Endothelial cell of umbilical vein (primary cell): ENCODE results near the gene DYNC2H1. TPM values are rescaled to one million over a fixed set of nuclear protein-coding genes. Genes with fewer than 3 reads are reported as not detected.

Experiments used
- BruUV-seq: library from RNA; stranded (reverse); fragments of 400-500 nt; replicated peaks from 2 replicates; lab custom pipeline; 2021; lab: Mats Ljungman, UMichigan
- CTCF ChIA-PET: fragments of 300-600, 350-600 bp; sonication (Branson Sonifier 250); formaldehyde crosslinking; loops from one replicate; lab custom pipeline; 2021; ENCODE audit warnings: antibody characterized with exemption, inconsistent platforms; lab: Charles Lee
- POLR2A ChIA-PET: fragments of 300-600, 350-600 bp; sonication (Branson Sonifier 250); formaldehyde crosslinking; loops from one replicate; lab custom pipeline; 2021; ENCODE audit warnings: antibody characterized with exemption, inconsistent platforms; lab: Charles Lee
- DNase-seq: peaks from one replicate; pipeline ENCODE4 v3.0.0-alpha.2; 2011; ENCODE audit warnings: low read depth, low spot score
- FAIRE-seq: peaks from 2 replicates; lab custom pipeline; 2011; peaks lifted over from hg19 to GRCh38; lab: Jason Lieb, UNC
- H2AFZ ChIP-seq: 2 replicates; pipeline ENCODE4 v1.6.0; 2012; ENCODE audit warnings: low read depth, low read length, control low read depth, inconsistent platforms
- H3K27ac ChIP-seq: 2 replicates; pipeline ENCODE4 v1.5.1; 2011; ENCODE audit warnings: low read depth, mild to moderate bottlenecking, control low read depth, low read length, moderate library complexity; ENCODE audit not compliant: insufficient read depth
- H3K27me3 ChIP-seq, 2 experiments: 2 replicates each; pipeline versions ENCODE4 v1.6.0 to v1.6.1; 2011; ENCODE audit warnings: low read length in 2 of 2, mixed read lengths in 1 of 2; ENCODE audit not compliant: control insufficient read depth in 2 of 2, insufficient read depth in 2 of 2
- H3K36me3 ChIP-seq, 2 experiments: 2 replicates in 1 of 2; 3 replicates in 1 of 2; pipeline ENCODE4 v1.5.1; 2011; ENCODE audit warnings: low read length in 2 of 2, mild to moderate bottlenecking in 1 of 2, moderate library complexity in 1 of 2; ENCODE audit not compliant: control insufficient read depth in 2 of 2, insufficient read depth in 2 of 2; ENCODE audit errors: extremely low read depth in 1 of 2
- H3K4me1 ChIP-seq: 3 replicates; pipeline ENCODE4 v1.5.1; 2011; ENCODE audit warnings: mild to moderate bottlenecking, low read length; ENCODE audit not compliant: control insufficient read depth, insufficient read depth; ENCODE audit errors: extremely low read depth
- H3K4me2 ChIP-seq: 2 replicates; pipeline ENCODE4 v1.6.1; 2011; ENCODE audit warnings: low read length, control low read depth, mixed read lengths; ENCODE audit not compliant: insufficient read depth
- H3K4me3 ChIP-seq, 3 experiments: fragments of 200-600 bp in 1 of 3; sonication (generic), shearing (Covaris generic) in 1 of 3; replicated peaks in 1 of 3; 2 replicates each; pipeline ENCODE4 v1.5.1; 2011 to 2016; ENCODE audit warnings: control low read depth in 3 of 3, low read length in 3 of 3, mild to moderate bottlenecking in 2 of 3, inconsistent platforms in 1 of 3, low read depth in 1 of 3, moderate library complexity in 1 of 3; ENCODE audit not compliant: insufficient read depth in 1 of 3
- H3K79me2 ChIP-seq: 2 replicates; pipeline ENCODE4 v1.6.0; 2012; ENCODE audit warnings: low read length, inconsistent platforms; ENCODE audit not compliant: control insufficient read depth, insufficient read depth
- H3K9ac ChIP-seq: replicated peaks from 2 replicates; pipeline ENCODE3; 2011; ENCODE audit warnings: low read length, control low read depth; ENCODE audit not compliant: insufficient read depth; ENCODE audit errors: extremely low read depth
- H3K9me1 ChIP-seq: replicated peaks from 3 replicates; pipeline ENCODE4 v1.6.0; 2011; ENCODE audit warnings: mild to moderate bottlenecking, low read length; ENCODE audit not compliant: control insufficient read depth, insufficient read depth; ENCODE audit errors: extremely low read depth
- H3K9me3 ChIP-seq: replicated peaks from 2 replicates; pipeline ENCODE4 v1.5.1; 2012; ENCODE audit warnings: low read length, inconsistent platforms; ENCODE audit not compliant: control insufficient read depth, insufficient read depth
- H4K20me1 ChIP-seq: replicated peaks from 2 replicates; pipeline ENCODE3; 2011; ENCODE audit warnings: mild to moderate bottlenecking, low read length; ENCODE audit not compliant: control insufficient read depth, insufficient read depth; ENCODE audit errors: extremely low read depth
- EZH2 ChIP-seq: IDR thresholded peaks from 2 replicates; pipeline ENCODE4 v1.6.1; 2012; ENCODE audit warnings: borderline replicate concordance, low read depth, mild to moderate bottlenecking, moderate library complexity, low read length, inconsistent platforms; ENCODE audit not compliant: severe bottlenecking
- FOS ChIP-seq: IDR thresholded peaks from 2 replicates; pipeline ENCODE4 v1.6.1; 2011; ENCODE audit warnings: mild to moderate bottlenecking, low read length, moderate library complexity, borderline replicate concordance; ENCODE audit not compliant: insufficient read depth
- GATA2 ChIP-seq: IDR thresholded peaks from 2 replicates; pipeline ENCODE4 v1.7.0; 2011; ENCODE audit warnings: low read depth, mild to moderate bottlenecking, moderate library complexity, mixed read lengths, low read length; ENCODE audit not compliant: insufficient read length, insufficient read depth
- JUN ChIP-seq: IDR thresholded peaks from 2 replicates; pipeline ENCODE4 v1.6.1; 2011; ENCODE audit warnings: borderline replicate concordance, low read depth; ENCODE audit not compliant: insufficient read length, insufficient read depth
- MYC ChIP-seq: IDR thresholded peaks from one replicate; pipeline ENCODE4 v1.6.1; 2011; ENCODE audit warnings: mild to moderate bottlenecking, low read depth, low read length
- POLR2A ChIP-seq: IDR thresholded peaks from 2 replicates; pipeline ENCODE4 v1.6.1; 2012; ENCODE audit warnings: low read depth, mild to moderate bottlenecking, control low read depth, low read length
- POLR2AphosphoS5 ChIP-seq: IDR thresholded peaks from 2 replicates; pipeline ENCODE4 v1.6.1; 2012; ENCODE audit warnings: low read depth, mild to moderate bottlenecking, control low read depth, low read length, moderate library complexity; ENCODE audit not compliant: insufficient read depth
- dilution Hi-C: fragments of 300-500 bp; cut with MboI; formaldehyde crosslinking; loops from one replicate; pipeline ENCODE4 v1.15.0; 2019; ENCODE audit warnings: low sequenced_read_pairs; ENCODE audit not compliant: extremely low pct_ligation_motif_present
- intact Hi-C: fragments of 100-400 bp; cut with micrococcal nuclease; formaldehyde crosslinking; loops from one replicate; pipeline ENCODE4 v1.10.0; 2022
- polyA plus RNA-seq, 4 experiments: library from polyadenylated mRNA; depleted of rRNA in 3 of 4; stranded (reverse) in 3 of 4; unstranded in 1 of 4; fragments of >200 nt; gene quantifications; 2 replicates each; pipeline versions ENCODE4 v1.2.1 to v1.2.3, GENCODE V29; 2011 to 2012; ENCODE audit warnings: missing spikeins in 1 of 4
- total RNA-seq: library from RNA; stranded (reverse); gene quantifications from 2 replicates; pipeline ENCODE4 v1.2.3, GENCODE V29; 2021
- TF ChIP-seq, protein P1 (sequence below), 2 donors: IDR thresholded peaks; 1 replicate in 1 of 2; 2 replicates in 1 of 2; pipeline ENCODE4 v1.5.1; 2011; ENCODE audit warnings: low read length in 2 of 2, mild to moderate bottlenecking in 2 of 2, moderate library complexity in 2 of 2, control low read depth in 1 of 2, inconsistent platforms in 1 of 2, low read depth in 1 of 2; ENCODE audit not compliant: insufficient read depth in 1 of 2; ENCODE audit errors: extremely low read depth in 1 of 2
- TF ChIP-seq, protein P2 (sequence below): IDR thresholded peaks from 2 replicates; pipeline ENCODE4 v1.6.1; 2011; ENCODE audit not compliant: insufficient read depth, insufficient read length

DYNC2H1 gene
- total and polyA plus RNA-seq, 2 donors (not counting 3 experiments of a cell fraction or from before 2014, with no cell fraction given): 1.9 to 4.2 TPM

DNA sequence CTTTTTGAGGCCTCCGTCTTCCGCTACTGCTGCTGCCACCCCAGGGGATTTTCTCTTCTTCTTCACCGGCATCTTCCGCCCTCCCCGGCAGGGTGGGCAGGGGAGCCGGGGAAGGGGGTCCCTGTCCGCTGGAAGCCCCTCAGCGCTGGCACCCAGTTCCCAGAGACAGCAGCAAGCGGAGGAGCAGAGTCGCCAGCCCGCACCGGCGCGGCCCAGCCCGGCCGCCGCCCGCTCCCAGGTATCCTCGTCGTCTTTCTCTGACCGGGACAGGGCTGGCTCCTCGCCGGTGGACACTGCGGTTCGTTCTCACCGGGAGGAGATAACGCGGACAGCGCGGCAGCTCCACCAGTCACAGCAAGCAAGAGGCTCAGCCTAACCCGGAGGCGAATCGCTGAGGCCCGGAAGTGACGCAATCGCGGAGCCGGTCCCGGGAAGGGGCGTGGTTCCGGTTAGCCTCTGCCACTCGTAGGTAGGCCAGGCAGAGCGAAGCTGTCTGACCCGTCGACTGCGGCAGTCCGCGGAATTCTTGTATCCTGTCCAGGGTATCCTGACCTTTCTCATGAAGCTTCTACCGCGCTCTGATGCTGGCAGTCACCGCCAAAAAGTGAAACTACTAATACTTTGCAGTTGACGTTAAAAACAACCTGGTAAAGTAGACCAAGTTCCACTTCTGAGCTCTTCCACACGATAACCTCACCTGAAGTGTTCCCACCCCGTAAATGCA, 17.3 kb upstream of the DYNC2H1 start, which contains the start of gene DCUN1D5:
Gene DCUN1D5 (minus strand): TSS at position 360 of the 724 bp plus-strand sequence. CDS start 288 bp downstream, at position 72.
- BruUV-seq: TSS peak; percentile 88
- H3K36me3 ChIP-seq: no peaks in the 10 kb centered on the region
- DNase-seq: peak; percentile 96
- H3K9ac ChIP-seq: peak within 1 kb of the TSS; percentile 82
- FAIRE-seq: peak; percentile 83
- dilution Hi-C loops: no loop called here
- peaks cover 0 to 4% of the 10 kb centered on the region in 2 experiments for H3K27me3 ChIP-seq
- H3K4me2 ChIP-seq: peak within 1 kb of the TSS; percentile 79
- peak within 1 kb of the TSS; percentile 64 to 94 (median 73) for H3K4me3 ChIP-seq
- peak within 1 kb of the TSS; percentile 90 for H2AFZ ChIP-seq
- H3K27ac ChIP-seq: peak within 1 kb of the TSS; percentile 70
- H3K9me1 ChIP-seq: no peaks in the 10 kb centered on the region
- intact Hi-C loops: loop anchor here (1.0 to 5.0 kb wide), 4 partner anchors 17 to 535 kb away; partner anchors contain the start of gene DYNC2H1
- H3K4me1 ChIP-seq: peaks cover 22% of the 10 kb centered on the region
- ChIA-PET CTCF (interaction anchor here (0.7 to 1.5 kb wide), 5 partner anchors 17 to 509 kb away, joined by 3 to 13 read pairs (median 3); partner anchors contain the start of gene DYNC2H1), POLR2A (interaction anchor here (0.7 to 2.0 kb wide), 3 partner anchors 10 to 17 kb away, joined by 3 to 9 read pairs (median 4); partner anchors contain the start of gene DYNC2H1)
- TF ChIP-seq GATA2 (no peak), JUN (peak; percentile 31), MYC (no peak), EZH2 (no peak), POLR2A (peak; percentile 97), FOS (no peak), POLR2AphosphoS5 (peak; percentile 75)
- TF ChIP-seq, protein P1, sequence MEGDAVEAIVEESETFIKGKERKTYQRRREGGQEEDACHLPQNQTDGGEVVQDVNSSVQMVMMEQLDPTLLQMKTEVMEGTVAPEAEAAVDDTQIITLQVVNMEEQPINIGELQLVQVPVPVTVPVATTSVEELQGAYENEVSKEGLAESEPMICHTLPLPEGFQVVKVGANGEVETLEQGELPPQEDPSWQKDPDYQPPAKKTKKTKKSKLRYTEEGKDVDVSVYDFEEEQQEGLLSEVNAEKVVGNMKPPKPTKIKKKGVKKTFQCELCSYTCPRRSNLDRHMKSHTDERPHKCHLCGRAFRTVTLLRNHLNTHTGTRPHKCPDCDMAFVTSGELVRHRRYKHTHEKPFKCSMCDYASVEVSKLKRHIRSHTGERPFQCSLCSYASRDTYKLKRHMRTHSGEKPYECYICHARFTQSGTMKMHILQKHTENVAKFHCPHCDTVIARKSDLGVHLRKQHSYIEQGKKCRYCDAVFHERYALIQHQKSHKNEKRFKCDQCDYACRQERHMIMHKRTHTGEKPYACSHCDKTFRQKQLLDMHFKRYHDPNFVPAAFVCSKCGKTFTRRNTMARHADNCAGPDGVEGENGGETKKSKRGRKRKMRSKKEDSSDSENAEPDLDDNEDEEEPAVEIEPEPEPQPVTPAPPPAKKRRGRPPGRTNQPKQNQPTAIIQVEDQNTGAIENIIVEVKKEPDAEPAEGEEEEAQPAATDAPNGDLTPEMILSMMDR (IDR thresholded peaks at IDR 0.05; ENCODE audit: extremely low read depth in 1 of 2, insufficient read depth in 1 of 2, low read depth in 1 of 2, low read length in 2 of 2): no peak
- TF ChIP-seq, protein P2, sequence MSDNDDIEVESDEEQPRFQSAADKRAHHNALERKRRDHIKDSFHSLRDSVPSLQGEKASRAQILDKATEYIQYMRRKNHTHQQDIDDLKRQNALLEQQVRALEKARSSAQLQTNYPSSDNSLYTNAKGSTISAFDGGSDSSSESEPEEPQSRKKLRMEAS: no peak
- no peaks in the 10 kb centered on the region for H3K9me3 ChIP-seq
- H4K20me1 ChIP-seq: no peaks in the 10 kb centered on the region
- H3K79me2 ChIP-seq: peaks cover 48% of the 10 kb centered on the region
